HG03469 (cell line): Measurements from ENCODE around the gene MYH10.

Source experiments
- ATAC-seq: cut with Tn5 transposase; IDR thresholded peaks from one replicate; pipeline ENCODE4 v1.9.1; 2021; ENCODE audit warnings: mild to moderate bottlenecking, moderate library complexity, moderate number of reproducible peaks; ENCODE audit not compliant: unreplicated experiment

MYH10 gene

DNA sequence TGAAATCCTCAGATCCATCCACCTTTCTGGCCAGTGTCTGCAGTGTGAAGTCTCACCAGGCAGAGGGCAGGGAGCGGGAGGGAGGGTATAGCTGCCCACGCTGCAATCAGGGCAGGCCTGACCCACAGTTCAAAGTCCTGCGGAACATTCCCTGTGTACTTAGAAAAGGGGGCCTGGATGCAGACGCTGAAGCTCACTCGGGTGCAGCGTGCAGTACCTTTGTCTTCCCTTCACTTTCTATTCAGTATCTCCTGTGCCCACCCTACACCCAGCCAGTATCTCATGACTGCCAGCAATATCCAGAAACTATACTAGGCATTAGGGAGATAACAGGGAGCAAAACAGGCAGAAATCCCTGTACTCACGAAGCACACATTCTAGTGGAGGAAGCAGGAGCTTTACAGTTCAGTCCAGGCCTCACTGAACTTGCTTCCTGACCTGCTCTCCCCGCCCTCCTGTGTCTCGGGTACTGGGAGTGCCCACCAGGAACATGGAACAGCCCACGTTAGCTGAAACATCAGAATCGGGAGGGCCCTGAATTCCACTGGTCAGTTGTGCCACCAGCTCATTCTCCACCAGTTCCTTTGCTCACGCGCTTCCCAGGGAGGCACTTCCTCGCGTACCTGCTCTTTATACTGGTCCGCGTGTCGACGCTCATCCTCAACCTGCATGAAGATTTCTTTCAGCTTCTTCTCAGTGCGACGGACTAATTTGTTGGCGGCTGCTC lies 152.6 kb downstream of the MYH10 start:
- ATAC-seq = no peak

DNA sequence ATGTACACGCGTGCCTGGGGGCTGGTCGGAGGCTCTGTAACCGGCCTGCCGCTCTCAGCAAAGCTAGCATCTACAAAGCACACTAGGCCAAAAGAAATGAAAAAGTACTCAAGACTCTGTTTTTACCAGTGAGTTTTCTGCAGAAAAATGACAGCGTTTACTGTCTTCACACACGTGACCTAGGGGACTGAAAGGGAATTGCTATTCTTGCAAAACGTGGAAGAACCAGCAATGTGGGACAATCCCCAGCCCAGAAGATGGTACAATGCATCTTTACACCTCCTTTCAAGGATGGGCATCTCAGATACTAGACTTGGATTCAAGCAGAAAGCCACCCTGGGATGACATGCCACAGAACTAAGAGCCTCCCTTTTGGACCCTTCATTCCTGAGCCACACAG lies 153.4 kb downstream of the MYH10 start:
- ATAC-seq = no peak

DNA sequence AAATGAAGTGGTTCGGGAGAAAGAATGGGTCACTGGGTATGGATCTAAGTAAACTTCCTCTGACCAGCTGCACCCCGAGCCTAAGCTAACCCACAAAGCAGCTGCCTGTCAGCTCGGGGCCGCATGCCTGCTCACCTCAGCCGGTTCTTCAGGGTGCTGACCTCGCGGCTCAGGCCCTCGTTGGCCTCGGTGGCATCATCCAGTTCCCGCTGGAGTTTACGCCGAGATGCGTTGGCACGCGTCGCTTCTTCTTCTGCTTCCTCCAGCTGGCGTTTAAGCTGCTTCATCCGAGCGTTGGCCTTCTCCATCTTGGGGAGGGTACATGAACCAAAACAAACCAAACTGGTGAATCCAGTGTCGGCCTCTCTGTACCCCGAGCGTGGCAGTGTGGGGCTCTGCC lies 153.8 kb downstream of the MYH10 start:
- ATAC-seq = no peak

DNA sequence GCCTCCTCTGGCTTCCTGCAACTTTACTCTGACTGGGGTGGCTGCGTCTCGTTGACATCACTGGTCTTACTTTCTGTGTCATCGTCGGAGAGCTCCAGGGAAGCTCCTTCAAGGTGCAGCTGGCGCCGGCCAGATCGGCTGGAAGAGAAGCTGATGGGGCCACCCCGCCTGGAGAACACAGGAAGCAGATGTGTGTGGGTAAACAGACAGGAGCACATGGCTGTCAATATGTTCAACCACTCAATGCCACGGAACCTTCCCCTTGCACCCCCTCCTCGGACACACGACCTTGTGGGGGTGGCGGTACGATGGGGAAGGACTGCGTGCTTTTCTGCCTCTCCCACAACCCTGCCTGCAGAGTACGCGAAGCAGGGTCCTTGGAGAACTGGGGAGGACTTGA lies 154.7 kb downstream of the MYH10 start:
- no peak for ATAC-seq

DNA sequence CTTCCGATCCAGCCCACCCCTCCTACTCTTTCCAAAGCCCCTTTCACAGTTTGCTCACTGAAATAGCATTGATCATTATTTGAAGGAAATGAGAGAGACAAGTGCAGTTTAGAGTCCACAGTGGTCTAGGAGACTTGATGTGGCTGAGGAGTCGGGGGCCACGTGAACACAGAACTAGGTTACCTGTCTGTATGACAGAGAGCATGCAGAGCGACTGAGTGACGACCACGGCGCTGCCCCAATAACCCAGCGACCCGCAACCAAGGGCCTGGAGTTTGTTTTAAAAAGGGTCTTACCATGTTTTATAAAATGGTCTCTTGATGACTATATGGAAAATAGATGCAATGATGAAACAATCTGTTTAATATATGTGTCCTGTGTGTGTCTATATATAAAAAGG lies 155.3 kb downstream of the MYH10 start:
- no peak for ATAC-seq

DNA sequence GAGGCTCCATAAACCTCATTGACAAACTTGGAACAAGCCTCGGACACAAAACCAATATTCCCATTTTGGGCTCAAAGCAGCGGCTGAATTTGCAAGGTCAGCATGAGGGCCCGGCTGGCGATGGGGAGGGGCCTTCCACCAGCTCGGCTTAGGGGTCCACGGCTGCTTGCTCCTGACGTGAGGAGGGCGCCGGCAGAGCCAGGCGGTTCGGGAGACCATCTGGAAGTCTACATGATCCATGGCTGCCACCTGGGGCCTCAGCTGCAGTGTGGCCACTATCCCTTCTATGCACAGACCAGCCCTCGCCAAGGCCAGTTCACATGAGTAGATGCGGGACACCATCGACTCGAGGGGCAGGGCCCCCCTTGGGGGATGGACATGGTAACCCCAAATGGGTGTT lies 155.7 kb downstream of the MYH10 start:
- ATAC-seq = no peak

DNA sequence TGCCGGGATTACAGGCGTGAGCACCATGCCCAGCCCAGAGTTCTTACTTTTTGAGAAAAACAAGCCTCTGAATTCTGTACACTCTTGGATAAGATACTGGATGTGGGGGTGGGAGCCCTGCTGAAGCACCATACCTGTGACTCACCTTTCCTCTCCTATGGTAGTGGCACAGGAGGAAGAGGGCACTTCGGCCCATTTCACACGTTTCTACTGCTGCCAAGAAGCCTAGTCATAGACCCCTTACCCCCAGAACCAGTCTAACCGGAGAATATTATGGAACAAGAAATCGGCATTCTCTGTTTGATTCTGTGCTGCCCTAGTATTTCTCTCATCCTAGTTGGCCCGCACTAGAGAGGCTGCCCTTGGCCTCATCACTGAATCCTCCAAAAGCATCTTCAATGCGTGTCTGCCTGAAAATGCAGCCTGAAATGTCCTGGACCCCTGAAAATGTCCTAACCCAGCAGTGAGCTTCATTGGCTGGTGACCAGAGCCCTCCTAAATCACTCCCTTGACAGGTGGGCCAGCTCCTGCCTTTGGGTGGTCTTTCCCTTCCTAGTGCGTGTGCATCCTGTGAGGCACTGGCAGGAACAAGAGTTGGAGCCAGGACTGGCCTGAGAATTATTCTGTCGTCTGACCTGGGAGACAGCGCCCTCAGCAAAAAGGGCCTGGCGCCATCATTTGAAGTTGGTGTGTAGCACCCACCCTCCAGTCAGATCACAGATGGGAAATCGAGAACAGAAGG lies 156.9 kb downstream of the MYH10 start:
- ATAC-seq = no peak

DNA sequence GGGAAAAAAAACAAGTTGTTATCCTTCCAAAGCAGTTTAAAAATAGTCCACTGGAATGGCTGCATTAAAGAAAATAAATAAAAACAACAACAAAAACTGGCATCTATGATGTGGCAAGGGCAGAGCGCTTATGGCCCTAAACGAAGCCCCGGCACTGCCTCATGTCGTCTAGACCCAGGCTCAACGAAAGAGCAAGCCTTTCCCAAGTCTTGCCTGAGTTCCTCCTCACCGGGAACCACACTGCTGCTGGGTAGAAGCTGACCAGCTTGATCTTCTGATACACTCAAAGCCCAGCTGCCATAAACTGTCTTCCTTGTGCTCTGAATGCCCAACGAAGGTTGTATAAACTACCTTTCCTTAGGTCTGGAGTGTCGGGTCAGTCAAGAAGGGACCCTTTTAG lies 157.9 kb downstream of the MYH10 start:
- ATAC-seq = no peak

DNA sequence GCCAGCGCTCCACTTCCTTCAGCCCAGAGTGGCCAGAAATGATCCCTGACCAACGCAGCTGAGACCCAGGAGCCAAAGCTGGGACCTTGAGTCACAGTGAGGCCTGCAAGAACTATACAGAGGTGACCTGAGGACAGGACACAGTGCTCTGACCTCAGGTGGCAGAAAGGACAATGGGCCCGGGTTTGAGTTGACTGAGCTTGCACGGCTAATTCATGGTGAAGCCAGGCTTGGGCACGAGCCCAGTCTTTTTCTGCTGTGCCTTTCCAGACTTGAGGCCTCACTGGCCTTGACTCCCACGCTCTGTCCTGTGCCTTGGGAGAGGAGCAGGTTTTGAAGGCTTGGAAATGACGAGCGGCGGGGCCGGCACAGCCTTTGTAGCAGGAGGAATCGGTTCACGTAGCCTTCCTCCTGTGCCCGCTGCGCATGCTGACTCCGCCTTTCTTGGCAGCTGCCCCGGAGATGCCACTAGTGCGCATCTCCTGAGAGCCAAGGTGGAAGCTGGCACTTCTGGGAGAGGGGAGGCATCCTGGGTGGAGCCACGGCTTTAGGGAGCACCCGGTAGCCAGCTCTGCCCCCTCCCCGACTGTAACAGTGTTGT lies 160.0 kb downstream of the MYH10 start:
- no peak for ATAC-seq

DNA sequence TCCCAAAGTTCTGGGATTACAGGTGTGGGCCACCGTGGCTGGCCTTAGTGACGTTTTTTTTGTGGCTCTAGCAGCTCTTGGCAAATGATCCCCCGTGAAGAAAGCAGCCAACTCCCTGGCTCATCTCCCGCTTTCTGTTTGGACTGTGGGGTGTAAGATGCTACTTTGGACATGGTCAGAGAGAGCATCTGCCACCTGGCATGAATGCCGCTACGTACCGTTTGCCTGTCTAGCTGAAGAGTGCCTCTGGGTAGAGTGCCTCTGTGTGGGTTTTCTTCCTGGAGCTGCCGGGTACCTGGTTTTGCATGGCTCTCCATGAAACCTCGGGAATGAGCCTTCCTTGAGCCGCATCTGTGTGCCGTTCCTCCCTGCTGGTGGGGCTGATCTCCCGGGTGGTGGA lies 160.6 kb downstream of the MYH10 start:
- no peak for ATAC-seq

DNA sequence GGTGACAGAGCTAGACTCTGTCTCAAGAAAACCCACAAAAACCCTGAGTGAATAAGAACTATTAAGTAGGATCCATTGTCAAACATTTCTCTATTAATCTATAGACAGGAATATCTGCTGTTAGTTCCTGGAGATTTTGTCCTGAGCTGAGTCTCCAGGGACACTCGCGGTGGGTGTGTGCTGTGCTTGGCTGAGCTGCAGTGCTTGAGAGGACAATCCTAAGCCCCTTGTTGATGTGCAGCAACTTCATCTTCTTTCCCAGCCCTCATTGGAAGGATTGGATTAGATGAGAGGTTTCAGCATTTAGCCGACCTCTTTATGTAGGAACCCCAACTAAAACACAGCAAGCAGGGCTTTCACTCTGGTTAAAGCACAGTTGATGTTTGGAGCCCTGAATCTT lies 161.5 kb downstream of the MYH10 start:
- no peak for ATAC-seq

DNA sequence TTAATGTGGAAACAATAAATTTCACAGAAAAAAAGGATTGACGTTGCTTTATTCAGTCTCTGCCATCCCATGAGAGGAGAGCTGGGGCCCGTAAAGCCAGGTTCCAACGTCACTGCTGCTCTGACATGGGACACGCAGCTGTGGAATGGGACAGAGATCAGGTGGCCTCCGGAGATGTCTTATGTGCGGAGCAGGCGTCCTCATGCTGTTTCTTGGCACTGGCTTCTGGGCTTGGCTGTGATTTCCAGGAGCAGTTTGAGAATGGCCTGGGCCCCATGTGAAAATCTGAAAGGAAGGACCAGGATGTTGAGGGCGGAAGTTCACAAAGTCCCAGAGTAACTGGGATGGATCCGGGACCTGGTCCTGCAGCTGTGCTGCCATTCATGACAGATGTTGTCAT lies 162.4 kb downstream of the MYH10 start:
- ATAC-seq = no peak

DNA sequence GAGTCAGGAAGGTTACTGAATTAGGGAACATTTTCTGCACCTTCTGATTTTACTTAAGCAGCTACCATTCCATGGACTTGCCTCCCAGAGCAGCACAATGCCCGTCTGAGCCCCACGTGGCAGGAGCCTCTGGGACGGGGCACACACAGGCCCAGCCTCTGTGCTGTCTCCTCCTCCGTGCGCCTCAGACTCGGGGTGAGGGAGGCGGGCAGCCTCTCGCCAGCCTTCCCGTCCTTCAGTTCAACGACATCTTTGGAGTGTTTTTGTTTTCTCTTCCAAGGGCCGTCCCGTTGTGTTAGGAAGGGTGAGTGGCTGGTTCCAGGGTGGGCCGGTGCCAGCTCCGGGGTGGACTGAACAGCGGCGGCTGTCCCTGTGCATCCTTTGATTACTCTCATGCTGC lies 163.0 kb downstream of the MYH10 start:
- ATAC-seq = no peak

DNA sequence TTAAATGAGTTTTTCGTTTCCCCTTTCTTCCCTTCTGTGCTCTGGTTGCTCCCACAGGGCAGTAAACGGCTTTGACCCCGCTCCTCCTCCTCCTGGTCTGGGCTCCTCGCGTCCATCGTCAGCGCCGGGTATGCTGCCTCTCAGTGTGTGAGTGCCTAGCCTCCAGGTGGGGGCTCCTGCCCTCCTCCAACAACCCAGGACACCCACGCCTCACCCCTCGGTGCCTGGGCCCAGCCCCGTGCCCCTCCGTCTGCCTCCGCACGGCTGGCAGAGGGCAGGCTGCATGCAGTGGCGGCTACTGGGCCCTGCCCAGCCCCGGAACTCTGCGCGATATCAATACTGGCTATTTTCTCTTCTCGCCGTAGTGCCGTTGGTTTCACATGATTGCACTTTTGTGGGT lies 163.7 kb downstream of the MYH10 start:
- no peak for ATAC-seq

DNA sequence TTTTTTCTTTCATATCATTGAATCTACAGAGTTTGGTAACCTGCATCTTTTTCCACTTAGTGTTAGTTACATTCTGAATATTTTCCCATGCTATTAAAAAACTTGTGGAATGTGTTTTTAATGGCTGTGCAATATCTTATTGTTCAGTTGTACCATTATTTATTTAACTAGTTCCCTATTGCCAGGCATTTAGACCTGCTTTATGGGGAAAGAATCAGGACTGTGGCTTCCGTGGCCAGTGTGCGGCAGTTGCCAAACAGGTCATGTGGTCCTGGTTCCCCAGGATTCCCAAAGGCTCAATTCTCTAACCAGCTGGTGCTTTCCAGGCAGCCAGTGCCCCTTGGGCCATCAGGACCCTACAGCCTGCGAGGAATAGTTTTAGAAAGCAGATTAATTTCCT lies 164.1 kb downstream of the MYH10 start:
- no peak for ATAC-seq

DNA sequence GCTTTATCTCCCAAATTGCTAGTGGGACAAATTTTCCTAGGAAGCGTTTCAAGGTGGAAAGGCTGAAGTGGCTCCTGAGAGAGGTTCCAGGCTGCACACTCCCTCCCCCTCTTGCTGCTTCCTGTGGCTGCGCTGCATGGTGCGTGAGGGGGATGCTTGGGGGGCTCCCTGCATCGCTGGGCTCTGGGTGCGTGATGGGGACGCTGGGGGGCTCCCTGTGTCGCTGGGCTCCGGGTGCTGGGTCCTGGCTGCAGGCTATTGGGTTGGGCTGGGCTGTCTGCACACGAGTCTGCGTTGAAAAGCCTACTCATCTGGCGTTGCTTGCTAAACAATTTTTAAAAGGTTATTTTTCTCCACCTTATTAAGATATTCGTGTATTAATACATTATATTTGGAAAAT lies 164.8 kb downstream of the MYH10 start:
- no peak for ATAC-seq

DNA sequence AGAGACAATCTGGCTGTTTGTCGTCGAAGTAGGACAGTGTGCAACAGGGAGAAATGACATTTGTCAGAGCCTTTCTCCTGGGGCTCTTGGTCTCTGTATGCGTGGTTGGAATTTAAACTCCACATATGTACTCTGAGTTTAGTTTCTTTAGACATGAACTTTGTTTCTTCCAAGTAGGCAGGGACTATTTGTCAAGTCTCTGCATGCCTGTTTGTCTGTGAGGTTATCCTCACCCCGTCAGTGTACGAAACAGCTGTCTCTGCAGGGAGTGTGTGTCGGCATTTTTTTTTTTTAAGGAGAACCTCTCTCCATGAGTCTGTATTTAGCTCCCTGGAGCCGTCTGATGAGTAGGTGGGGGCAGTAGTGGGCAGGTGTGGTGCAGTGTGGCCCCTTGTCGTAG lies 165.2 kb downstream of the MYH10 start:
- no peak for ATAC-seq

DNA sequence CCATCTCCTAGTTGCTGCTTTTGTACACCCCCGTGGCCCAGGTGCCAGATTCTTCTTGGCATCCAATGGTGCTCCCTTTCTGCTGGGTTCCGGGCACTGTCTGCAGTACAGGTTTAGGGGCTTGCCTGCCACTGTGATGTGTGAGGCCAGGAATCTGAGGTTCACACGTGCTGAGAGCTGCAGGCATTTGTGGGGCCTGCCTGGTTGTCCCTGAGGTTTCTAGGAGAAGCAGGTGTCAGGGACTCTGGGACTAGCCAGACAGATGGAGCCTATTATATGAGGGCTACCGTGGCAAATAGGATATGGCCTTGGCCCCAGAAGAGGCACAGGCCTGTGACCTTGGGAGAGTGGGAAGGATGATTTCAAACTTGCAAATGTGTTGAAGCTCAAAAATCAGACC lies 165.6 kb downstream of the MYH10 start:
- no peak for ATAC-seq

DNA sequence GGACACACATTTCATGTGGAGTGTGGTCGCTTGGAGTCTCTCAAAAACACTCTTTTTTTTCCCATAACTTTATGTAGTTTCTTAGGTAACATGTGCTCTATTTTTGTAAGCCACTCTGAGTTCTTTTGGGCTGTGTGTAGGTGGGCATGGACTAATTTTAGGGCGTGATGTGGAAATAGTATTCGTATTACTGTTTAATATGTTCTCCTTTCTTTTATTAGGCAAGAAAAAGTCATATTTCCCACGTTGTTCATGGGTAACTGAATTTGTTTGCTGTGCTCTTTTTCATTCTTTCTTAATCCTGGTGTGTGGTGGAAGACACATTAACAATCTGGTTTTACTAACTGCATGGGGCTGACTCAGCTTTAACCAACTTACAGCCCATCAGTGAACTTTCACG lies 167.4 kb downstream of the MYH10 start:
- no peak for ATAC-seq

DNA sequence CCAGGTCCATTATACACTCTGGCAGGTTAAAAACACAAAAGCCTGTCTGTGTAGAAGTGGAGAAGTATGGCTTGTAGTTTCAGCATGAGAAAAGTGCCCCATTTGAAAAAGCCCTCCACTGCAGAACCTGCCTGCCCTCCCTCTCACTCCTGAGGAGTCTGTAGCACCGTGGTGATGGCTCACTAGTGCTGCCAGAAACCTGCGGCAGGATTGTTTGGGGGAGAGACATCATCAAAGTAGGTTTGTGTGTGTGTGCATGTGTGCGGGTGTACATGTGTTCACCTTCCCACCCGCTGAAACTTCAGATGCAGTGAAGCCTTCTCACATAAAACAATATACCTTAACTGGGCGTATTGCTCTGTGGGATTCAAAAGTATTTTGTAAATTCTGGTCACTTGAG lies 168.0 kb downstream of the MYH10 start:
- ATAC-seq = no peak

DNA sequence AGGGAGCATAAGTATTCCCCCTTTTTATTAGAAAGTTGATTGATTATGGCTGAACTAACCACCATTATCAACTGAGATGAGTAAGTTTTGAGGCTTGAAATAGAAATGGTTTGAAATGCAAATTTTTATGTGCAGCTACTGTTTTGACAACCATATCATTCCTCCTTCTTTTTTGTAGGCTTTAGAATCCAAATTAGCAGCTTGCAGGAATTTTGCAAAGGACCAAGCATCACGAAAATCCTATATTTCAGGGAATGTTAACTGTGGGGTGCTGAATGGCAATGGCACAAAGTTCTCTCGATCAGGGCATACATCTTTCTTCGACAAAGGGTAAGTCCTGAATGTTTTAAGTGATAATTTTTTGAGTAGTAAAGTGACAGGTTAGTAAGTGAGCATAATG lies 170.7 kb downstream of the MYH10 start:
- ATAC-seq = no peak

DNA sequence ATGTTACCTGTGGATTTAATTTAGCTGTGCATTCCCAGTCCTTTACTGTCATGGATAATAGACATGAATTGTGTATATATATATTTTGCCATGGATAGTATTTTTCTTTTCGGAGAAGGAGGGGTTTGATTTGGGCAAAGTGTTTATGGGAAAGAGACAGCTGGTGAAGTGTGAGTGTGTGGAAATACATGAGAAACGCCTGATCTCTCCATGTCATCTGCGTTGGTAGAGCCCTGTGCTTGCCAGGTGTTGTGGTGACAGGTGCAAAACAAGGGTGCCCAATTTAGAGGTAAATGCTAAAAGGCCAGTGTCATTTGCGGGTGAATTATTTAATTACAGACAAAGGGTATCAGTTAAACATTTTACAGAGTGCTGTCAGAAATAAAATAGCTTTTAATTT lies 171.4 kb downstream of the MYH10 start:
- no peak for ATAC-seq
